D341Med (cell line): Measurements from ENCODE around the gene PLPPR1.
"Not testable (repeated sequence)": the region's sequence is repeated elsewhere in the genome, so short reads cannot be mapped to it uniquely, and the experiment has no call there.

Experiments
- DNase-seq: peaks from one replicate; pipeline ENCODE4 v3.0.0; 2012; ENCODE audit warnings: low spot score

Gene PLPPR1

GRCh38 chr9:101121836-101122399 lies 93.4 kb downstream of the PLPPR1 start:
- no peak for DNase-seq

- no peak for DNase-seq
These were observed 98.0 kb downstream of the PLPPR1 start for GRCh38 chr9:101126556-101126955.

GRCh38 chr9:101127369-101127768 lies 98.8 kb downstream of the PLPPR1 start:
- not testable (repeated sequence) for DNase-seq

- no peak for DNase-seq
These were observed 100.1 kb downstream of the PLPPR1 start for GRCh38 chr9:101128623-101129022.

- no peak for DNase-seq
These were observed 101.5 kb downstream of the PLPPR1 start for GRCh38 chr9:101130054-101130453.

GRCh38 chr9:101131326-101131725 lies 102.8 kb downstream of the PLPPR1 start:
- no peak for DNase-seq

- DNase-seq: no peak
These were observed 104.3 kb downstream of the PLPPR1 start for GRCh38 chr9:101132801-101133200.

- DNase-seq: peak; percentile 61
These were observed 110.0 kb downstream of the PLPPR1 start for GRCh38 chr9:101138509-101138908.

- peak; percentile 64 for DNase-seq
These were observed 110.6 kb downstream of the PLPPR1 start for GRCh38 chr9:101139082-101139481.

GRCh38 chr9:101140764-101141163 lies 112.2 kb downstream of the PLPPR1 start:
- no peak for DNase-seq

GRCh38 chr9:101146508-101146907 lies 118.0 kb downstream of the PLPPR1 start:
- DNase-seq: no peak

GRCh38 chr9:101148344-101148743 lies 119.8 kb downstream of the PLPPR1 start:
- DNase-seq: no peak

- DNase-seq: no peak
These were observed 129.8 kb downstream of the PLPPR1 start for GRCh38 chr9:101158361-101158760.

GRCh38 chr9:101162231-101162630 lies 133.7 kb downstream of the PLPPR1 start:
- no peak for DNase-seq

GRCh38 chr9:101165131-101165530 lies 136.6 kb downstream of the PLPPR1 start:
- DNase-seq: no peak

GRCh38 chr9:101167490-101168134 lies 139.1 kb downstream of the PLPPR1 start:
- DNase-seq: no peak

GRCh38 chr9:101172616-101173015 lies 144.1 kb downstream of the PLPPR1 start:
- DNase-seq: no peak

GRCh38 chr9:101173907-101174306 lies 145.4 kb downstream of the PLPPR1 start:
- DNase-seq: no peak

- no peak for DNase-seq
These were observed 147.9 kb downstream of the PLPPR1 start for GRCh38 chr9:101176384-101176783.

GRCh38 chr9:101184813-101185278 lies 156.3 kb downstream of the PLPPR1 start:
- no peak for DNase-seq

GRCh38 chr9:101191723-101192122 lies 163.2 kb downstream of the PLPPR1 start:
- DNase-seq: no peak

- DNase-seq: no peak
These were observed 168.5 kb downstream of the PLPPR1 start for GRCh38 chr9:101197026-101197425.

- DNase-seq: no peak
These were observed 172.3 kb downstream of the PLPPR1 start for GRCh38 chr9:101200852-101201251.

GRCh38 chr9:101201630-101202029 lies 173.1 kb downstream of the PLPPR1 start:
- no peak for DNase-seq
